ENCODE measurements around the gene SLC35A2.
A peak's percentile ranks its signal among the peaks of the same experiment; 100 is the strongest.

SLC35A2 gene

DNA sequence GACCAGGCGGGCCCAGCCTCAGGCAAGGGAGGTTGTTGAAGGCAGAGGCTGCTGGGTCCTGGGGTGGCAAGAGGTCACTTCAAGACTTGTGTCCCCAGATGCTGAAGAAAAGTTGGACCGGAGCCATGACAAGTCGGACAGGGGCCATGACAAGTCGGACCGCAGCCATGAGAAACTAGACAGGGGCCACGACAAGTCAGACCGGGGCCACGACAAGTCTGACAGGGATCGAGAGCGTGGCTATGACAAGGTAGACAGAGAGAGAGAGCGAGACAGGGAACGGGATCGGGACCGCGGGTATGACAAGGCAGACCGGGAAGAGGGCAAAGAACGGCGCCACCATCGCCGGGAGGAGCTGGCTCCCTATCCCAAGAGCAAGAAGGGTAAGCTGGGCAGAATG, 9.3 kb downstream of the SLC35A2 start:
- ChIA-PET POLR2A (interaction anchor here (2.0 kb wide), 1 partner anchor 10 kb away, joined by 7 read pairs; the partner anchor contains the start of gene SLC35A2), CTCF (no interaction called here)
- TF ChIP-seq, protein P1, sequence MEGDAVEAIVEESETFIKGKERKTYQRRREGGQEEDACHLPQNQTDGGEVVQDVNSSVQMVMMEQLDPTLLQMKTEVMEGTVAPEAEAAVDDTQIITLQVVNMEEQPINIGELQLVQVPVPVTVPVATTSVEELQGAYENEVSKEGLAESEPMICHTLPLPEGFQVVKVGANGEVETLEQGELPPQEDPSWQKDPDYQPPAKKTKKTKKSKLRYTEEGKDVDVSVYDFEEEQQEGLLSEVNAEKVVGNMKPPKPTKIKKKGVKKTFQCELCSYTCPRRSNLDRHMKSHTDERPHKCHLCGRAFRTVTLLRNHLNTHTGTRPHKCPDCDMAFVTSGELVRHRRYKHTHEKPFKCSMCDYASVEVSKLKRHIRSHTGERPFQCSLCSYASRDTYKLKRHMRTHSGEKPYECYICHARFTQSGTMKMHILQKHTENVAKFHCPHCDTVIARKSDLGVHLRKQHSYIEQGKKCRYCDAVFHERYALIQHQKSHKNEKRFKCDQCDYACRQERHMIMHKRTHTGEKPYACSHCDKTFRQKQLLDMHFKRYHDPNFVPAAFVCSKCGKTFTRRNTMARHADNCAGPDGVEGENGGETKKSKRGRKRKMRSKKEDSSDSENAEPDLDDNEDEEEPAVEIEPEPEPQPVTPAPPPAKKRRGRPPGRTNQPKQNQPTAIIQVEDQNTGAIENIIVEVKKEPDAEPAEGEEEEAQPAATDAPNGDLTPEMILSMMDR (IDR thresholded peaks at IDR 0.05; ENCODE audit: control extremely low read depth, extremely low read depth, low read depth, missing control alignments) = no peak
- DNase-seq (ENCODE audit: extremely low spot score) = no peak

DNA sequence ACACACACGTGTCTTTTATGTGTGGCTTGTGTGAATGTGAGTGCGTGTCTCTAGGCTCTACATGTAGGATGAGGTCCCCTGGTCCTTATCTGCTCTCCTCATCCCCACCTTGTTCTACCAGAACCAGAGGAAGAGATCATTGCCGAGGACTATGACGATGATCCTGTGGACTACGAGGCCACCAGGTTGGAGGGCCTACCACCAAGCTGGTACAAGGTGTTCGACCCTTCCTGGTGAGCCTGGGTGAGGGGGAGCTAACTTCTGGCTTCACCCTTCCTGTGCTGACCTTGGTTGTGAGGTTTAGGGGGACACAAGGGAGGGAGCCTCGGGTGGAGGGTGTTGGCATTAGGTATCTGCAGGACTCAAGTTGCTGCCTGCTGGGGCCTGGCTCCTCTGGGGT, 10.4 kb downstream of the SLC35A2 start:
- TF ChIP-seq, protein P1 (IDR thresholded peaks at IDR 0.05; ENCODE audit: control extremely low read depth, extremely low read depth, low read depth, missing control alignments) = no peak
- ChIA-PET POLR2A (interaction anchor here (1.4 kb wide), 1 partner anchor 10 kb away, joined by 3 read pairs; no protein-coding TSS in a partner anchor), CTCF (no interaction called here)
- no peak for DNase-seq (ENCODE audit: extremely low spot score)

DNA sequence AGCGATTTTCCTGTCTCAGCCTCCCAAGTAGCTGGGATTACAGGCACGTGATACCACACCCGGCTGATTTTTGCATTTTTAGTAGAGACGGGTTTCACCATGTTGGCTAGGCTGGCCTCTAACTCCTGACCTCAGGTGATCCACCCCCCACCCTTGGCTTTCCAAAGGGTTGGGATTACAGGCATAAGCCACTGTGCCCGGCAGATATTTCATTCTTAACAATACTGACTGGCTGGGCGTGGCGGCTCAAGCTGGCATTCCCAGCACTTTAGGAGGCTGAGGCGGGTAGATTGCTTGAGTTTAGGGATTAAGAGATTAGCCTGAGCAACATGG, 12.4 kb downstream of the SLC35A2 start:
- TF ChIP-seq, protein P1 (IDR thresholded peaks at IDR 0.05; ENCODE audit: control extremely low read depth, extremely low read depth, low read depth, missing control alignments) = no peak
- DNase-seq (ENCODE audit: extremely low spot score) = no peak
- ChIA-PET CTCF (interaction anchor here (1.8 to 2.7 kb wide), 2 partner anchors 10 to 48 kb away, joined by 5 to 11 read pairs; no protein-coding TSS in a partner anchor), POLR2A (interaction anchor here (0.7 kb wide), 2 partner anchors 251 to 259 kb away, joined by 3 to 9 read pairs; no protein-coding TSS in a partner anchor)

DNA sequence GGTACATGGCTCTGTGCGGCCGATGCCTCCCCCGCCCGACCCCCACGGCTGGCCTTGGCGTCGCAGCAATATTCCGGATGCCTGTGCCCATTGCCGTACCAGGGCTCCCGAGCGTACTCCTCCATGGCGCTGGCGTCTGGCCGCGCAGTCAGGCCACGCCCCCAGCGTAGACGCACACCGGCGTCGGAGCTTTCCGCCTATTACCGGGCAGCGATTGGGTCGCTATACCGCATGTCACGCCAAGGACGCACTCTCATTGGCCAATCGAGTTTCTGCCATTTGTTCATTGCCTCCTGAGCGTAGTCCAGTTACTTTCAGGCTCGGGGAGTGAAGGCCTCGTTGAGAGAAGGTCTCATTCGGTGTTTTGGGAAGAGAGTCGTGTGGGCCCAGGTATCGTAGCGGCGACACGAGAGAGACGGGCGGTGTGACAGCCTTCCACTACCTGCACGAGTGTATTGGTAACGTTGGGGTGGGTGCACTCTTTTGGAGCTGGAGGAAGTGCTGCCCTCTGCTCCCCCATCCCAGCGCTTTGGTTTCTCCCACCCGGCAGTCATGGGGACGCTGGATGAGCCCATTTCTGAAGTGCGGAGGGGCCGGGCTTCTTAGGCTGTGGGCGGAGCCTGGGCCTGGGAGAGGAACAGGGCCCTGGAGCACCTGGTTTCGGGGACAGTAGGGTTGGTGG, 13.7 kb downstream of the SLC35A2 start, which contains the start of the genes PQBP1 and TIMM17B:
PQBP1 (plus strand) TSS at position 306 of the 682 bp plus-strand sequence. CDS start 580 bp downstream, outside the sequence.
TIMM17B (minus strand) TSS at position 144 of the 682 bp plus-strand sequence; CDS start at position 125, 19 bp downstream.
- DNase-seq (ENCODE audit: extremely low spot score) = peak; percentile 84
- TF ChIP-seq, protein P1 (IDR thresholded peaks at IDR 0.05; ENCODE audit: control extremely low read depth, extremely low read depth, low read depth, missing control alignments) = no peak
- ChIA-PET POLR2A (interaction anchor here (0.8 to 1.2 kb wide), 5 partner anchors 8 to 17 kb away, joined by 3 to 5 read pairs (median 4); partner anchors contain the start of gene SLC35A2), CTCF (interaction anchor here (0.9 to 2.7 kb wide), 3 partner anchors 9 to 49 kb away, joined by 3 to 11 read pairs (median 5); no protein-coding TSS in a partner anchor)

DNA sequence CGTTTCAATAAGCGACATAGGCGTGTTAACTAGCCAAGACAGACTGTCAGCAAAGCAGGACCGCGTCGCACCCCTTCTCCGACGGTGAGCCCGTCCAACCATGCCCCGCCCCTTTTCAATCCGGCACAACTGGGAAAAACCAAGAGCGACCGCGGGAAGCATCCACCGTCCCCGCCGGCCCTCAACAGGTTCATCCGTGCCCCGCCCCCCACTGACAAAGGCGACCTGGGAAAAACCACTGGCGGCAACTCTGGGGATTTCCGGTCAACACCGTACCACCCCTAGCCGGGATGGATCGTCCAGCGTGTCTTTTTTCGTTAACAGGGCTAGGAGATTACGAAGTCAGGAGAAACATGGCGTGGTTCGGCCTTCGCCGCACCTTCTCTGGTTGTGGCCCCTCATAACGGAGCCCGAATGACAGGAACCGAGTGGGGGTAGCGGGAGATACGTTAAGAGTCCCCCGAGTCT, 14.3 kb downstream of the SLC35A2 start:
- TF ChIP-seq, protein P1 (IDR thresholded peaks at IDR 0.05; ENCODE audit: control extremely low read depth, extremely low read depth, low read depth, missing control alignments) = no peak
- ChIA-PET CTCF (interaction anchor here (1.2 to 2.7 kb wide), 3 partner anchors 50 to 248 kb away, joined by 3 to 11 read pairs (median 3); no protein-coding TSS in a partner anchor), POLR2A (interaction anchor here (0.8 to 1.2 kb wide), 4 partner anchors 9 to 18 kb away, joined by 3 to 4 read pairs (median 4); partner anchors contain the start of gene SLC35A2)
- DNase-seq (ENCODE audit: extremely low spot score) = no peak

DNA sequence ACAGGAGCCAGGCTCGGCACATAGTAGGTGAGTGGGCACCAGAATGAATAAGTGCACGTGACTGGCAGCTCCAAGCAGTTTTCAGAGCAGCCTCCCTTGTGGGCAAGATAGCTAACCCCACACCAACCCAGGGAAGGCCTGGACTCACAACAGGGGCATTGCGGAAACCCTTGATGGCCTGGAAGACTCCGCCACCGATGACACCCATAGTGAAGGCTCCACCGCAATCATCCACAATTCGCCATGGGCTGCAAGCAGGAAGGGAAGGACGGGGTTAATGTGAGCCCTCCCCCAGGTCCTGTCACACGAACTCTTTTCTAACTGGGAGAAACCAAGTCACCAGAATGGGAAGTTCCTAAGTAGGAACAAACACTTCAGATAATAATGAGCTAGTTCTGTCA, 14.8 kb downstream of the SLC35A2 start:
- no peak for DNase-seq (ENCODE audit: extremely low spot score)
- TF ChIP-seq, protein P1 (IDR thresholded peaks at IDR 0.05; ENCODE audit: control extremely low read depth, extremely low read depth, low read depth, missing control alignments) = no peak
- ChIA-PET CTCF (interaction anchor here (1.2 to 2.7 kb wide), 3 partner anchors 50 to 248 kb away, joined by 3 to 11 read pairs (median 3); no protein-coding TSS in a partner anchor), POLR2A (interaction anchor here (0.7 kb wide), 1 partner anchor 109 kb away, joined by 7 read pairs; no protein-coding TSS in a partner anchor)

All from GM10248 (cell line).